GM18520 (cell line): Measurements from ENCODE around the gene MCMBP.
"Not testable (repeated sequence)": the region's sequence is repeated elsewhere in the genome, so short reads cannot be mapped to it uniquely, and the experiment has no call there.

Experiments
- ATAC-seq: cut with Tn5 transposase; IDR thresholded peaks from one replicate; pipeline ENCODE4 v1.9.1; 2021; ENCODE audit not compliant: unreplicated experiment

Gene MCMBP

GRCh38 chr10:119831656-119832055, 41.0 kb downstream of the MCMBP start:
- no peak for ATAC-seq

GRCh38 chr10:119830851-119831250, 41.8 kb downstream of the MCMBP start:
- no peak for ATAC-seq

- no peak for ATAC-seq
These were observed 43.2 kb downstream of the MCMBP start for GRCh38 chr10:119829429-119829828.

- no peak for ATAC-seq
These were observed 45.2 kb downstream of the MCMBP start for GRCh38 chr10:119827430-119827829.

GRCh38 chr10:119826771-119827170, 45.9 kb downstream of the MCMBP start:
- ATAC-seq, result no peak

- no peak for ATAC-seq
These were observed 48.3 kb downstream of the MCMBP start for GRCh38 chr10:119824299-119824698.

- no peak for ATAC-seq
These were observed 51.5 kb downstream of the MCMBP start for GRCh38 chr10:119821182-119821581.

GRCh38 chr10:119818889-119819270, 53.8 kb downstream of the MCMBP start:
- ATAC-seq, result no peak

- no peak for ATAC-seq
These were observed 54.4 kb downstream of the MCMBP start for GRCh38 chr10:119817991-119818888.

- no peak for ATAC-seq
These were observed 57.0 kb downstream of the MCMBP start for GRCh38 chr10:119815671-119816070.

- ATAC-seq, result no peak
These were observed 60.0 kb downstream of the MCMBP start for GRCh38 chr10:119812684-119813083.

- ATAC-seq, result no peak
These were observed 61.5 kb downstream of the MCMBP start for GRCh38 chr10:119811122-119811521.

- ATAC-seq, result no peak
These were observed 64.5 kb downstream of the MCMBP start for GRCh38 chr10:119807960-119808697.

- no peak for ATAC-seq
These were observed 66.1 kb downstream of the MCMBP start for GRCh38 chr10:119806334-119807130.

- no peak for ATAC-seq
These were observed 66.9 kb downstream of the MCMBP start for GRCh38 chr10:119805702-119806230.

GRCh38 chr10:119803264-119803663, 69.4 kb downstream of the MCMBP start:
- ATAC-seq, result no peak

GRCh38 chr10:119801998-119802538, 70.6 kb downstream of the MCMBP start:
- no peak for ATAC-seq

- no peak for ATAC-seq
These were observed 71.5 kb downstream of the MCMBP start for GRCh38 chr10:119801176-119801575.

GRCh38 chr10:119796039-119796438, 76.6 kb downstream of the MCMBP start:
- ATAC-seq, result no peak

GRCh38 chr10:119795101-119795500, 77.5 kb downstream of the MCMBP start:
- ATAC-seq, result not testable (repeated sequence)
